HepG2 (cell line): ENCODE measurements around the gene TAMALIN. TPM values are rescaled to one million over a fixed set of nuclear protein-coding genes. Genes with fewer than 3 reads are reported as not detected.
A peak's percentile ranks its signal among the peaks of the same experiment; 100 is the strongest.

Experiments used
- CBX1 ChIP-seq: IDR thresholded peaks from one replicate; pipeline ENCODE4 v1.6.1; 2016; ENCODE audit warnings: antibody characterized with exemption, low read depth
- ELF1 ChIP-seq: sonication (generic); formaldehyde crosslinking; IDR thresholded peaks from 2 replicates; pipeline ENCODE4 v1.4.0; 2020; ENCODE audit warnings: missing genetic modification reagents
- KLF6 ChIP-seq: IDR thresholded peaks from 2 replicates; pipeline ENCODE4 v1.8.0; 2016; ENCODE audit warnings: missing biosample characterization, missing genetic modification reagents
- MEF2D ChIP-seq: sonication (generic); formaldehyde crosslinking; IDR thresholded peaks from 2 replicates; pipeline ENCODE4 v1.5.1; 2020; ENCODE audit warnings: mild to moderate bottlenecking, missing genetic modification reagents
- NFE2L1 ChIP-seq: sonication (generic); formaldehyde crosslinking; IDR thresholded peaks from 2 replicates; pipeline ENCODE4 v1.4.0; 2020; ENCODE audit warnings: missing genetic modification reagents, mild to moderate bottlenecking, borderline replicate concordance
- NR2F1 ChIP-seq, 2 experiments: fragments of 450-650 bp in 1 of 2; formaldehyde crosslinking in 1 of 2; IDR thresholded peaks; 2 replicates each; pipeline versions ENCODE4 v1.5.0 to v1.6.1; 2016 to 2020; ENCODE audit warnings: mild to moderate bottlenecking in 1 of 2, missing compliant biosample characterization in 1 of 2, missing genetic modification reagents in 1 of 2, moderate library complexity in 1 of 2
- PPARG ChIP-seq: conservative IDR thresholded peaks from 2 replicates; pipeline ENCODE4 v1.6.1; 2016; ENCODE audit warnings: missing biosample characterization, missing genetic modification reagents
- SALL2 ChIP-seq: sonication (generic); formaldehyde crosslinking; IDR thresholded peaks from 2 replicates; pipeline ENCODE4 v1.8.1; 2023; ENCODE audit warnings: mild to moderate bottlenecking, missing genetic modification reagents, inconsistent platforms
- SIN3B ChIP-seq: fragments of 150-350 bp; IDR thresholded peaks from 2 replicates; pipeline ENCODE4 v1.6.1; 2014; ENCODE audit warnings: low read length
- TBL1XR1 ChIP-seq: fragments of 150-350 bp; IDR thresholded peaks from 2 replicates; pipeline ENCODE4 v1.6.1; 2014; ENCODE audit warnings: borderline replicate concordance, low read length; ENCODE audit not compliant: partially characterized antibody
- TCF7L2 ChIP-seq: IDR thresholded peaks from 2 replicates; pipeline ENCODE4 v1.6.1; 2011; ENCODE audit warnings: mild to moderate bottlenecking, low read depth, low read length, moderate library complexity
- ZEB1 ChIP-seq: IDR thresholded peaks from 2 replicates; pipeline ENCODE4 v1.6.1; 2012; ENCODE audit warnings: mild to moderate bottlenecking, low read depth, inconsistent platforms; ENCODE audit not compliant: insufficient replicate concordance
- ZNF3 ChIP-seq: IDR thresholded peaks from 2 replicates; pipeline ENCODE4 v1.7.0; 2017; ENCODE audit warnings: inconsistent platforms
- ZNF451 ChIP-seq: sonication (generic); formaldehyde crosslinking; IDR thresholded peaks from 2 replicates; pipeline ENCODE4 v1.5.0; 2020; ENCODE audit warnings: mild to moderate bottlenecking, missing genetic modification reagents
- ZNF589 ChIP-seq: sonication (generic); formaldehyde crosslinking; conservative IDR thresholded peaks from 2 replicates; pipeline ENCODE4 v1.8.0; 2022; ENCODE audit warnings: mild to moderate bottlenecking, moderate library complexity, missing genetic modification reagents
- ZNF816 ChIP-seq: sonication (generic); formaldehyde crosslinking; IDR thresholded peaks from 2 replicates; pipeline ENCODE4 v1.8.0; 2022; ENCODE audit warnings: missing genetic modification reagents, mild to moderate bottlenecking, borderline replicate concordance
- polyA plus RNA-seq, 8 experiments: library from polyadenylated mRNA; depleted of rRNA in 3 of 8; stranded (reverse) in 7 of 8; unstranded in 1 of 8; fragments of >200 nt; fragmentation: Illumina TruSeq in 4 of 8; extraction: Trizol in 4 of 8; gene quantifications; 2 replicates each; pipeline versions ENCODE4 v1.2.1 to v1.2.3, GENCODE V29; 2011 to 2016; ENCODE audit warnings: low read depth in 4 of 8, missing spikeins in 1 of 8, mixed read lengths in 1 of 8; ENCODE audit not compliant: insufficient read depth in 1 of 8
- total RNA-seq, 5 experiments: library from RNA; depleted of rRNA; stranded (reverse); fragments of >200 nt; fragmentation: Illumina TruSeq; extraction: Trizol; gene quantifications; 2 replicates each; pipeline ENCODE4 v1.2.3, GENCODE V29; 2016; ENCODE audit warnings: low read depth in 1 of 5
- TF ChIP-seq, protein P1 (sequence below): sonication (generic); formaldehyde crosslinking; conservative IDR thresholded peaks from 2 replicates; pipeline ENCODE4 v1.4.0; 2020; ENCODE audit warnings: missing genetic modification reagents
- TF ChIP-seq, protein P2 (sequence below), 2 experiments: sonication (generic) in 1 of 2; formaldehyde crosslinking in 1 of 2; IDR thresholded peaks; 2 replicates each; pipeline versions ENCODE4 v1.5.1 to v1.6.1; 2011 to 2020; ENCODE audit warnings: borderline replicate concordance in 1 of 2, low read depth in 1 of 2, low read length in 1 of 2, mild to moderate bottlenecking in 1 of 2, missing genetic modification reagents in 1 of 2, moderate library complexity in 1 of 2
- TF ChIP-seq, protein P3 (sequence below): sonication (generic); formaldehyde crosslinking; IDR thresholded peaks from 2 replicates; pipeline ENCODE4 v1.5.1; 2020; ENCODE audit warnings: missing genetic modification reagents, mild to moderate bottlenecking, borderline replicate concordance
- TF ChIP-seq, protein P4 (sequence below): sonication (generic); formaldehyde crosslinking; IDR thresholded peaks from 2 replicates; pipeline ENCODE4 v1.5.1; 2020; ENCODE audit warnings: mild to moderate bottlenecking, missing genetic modification reagents, borderline replicate concordance

TAMALIN gene
- total and polyA plus RNA-seq, 2 of the 13 experiments (the other 11 are each of a cell fraction or from before 2014, with no cell fraction given), result 2.9 to 10.9 TPM

DNA sequence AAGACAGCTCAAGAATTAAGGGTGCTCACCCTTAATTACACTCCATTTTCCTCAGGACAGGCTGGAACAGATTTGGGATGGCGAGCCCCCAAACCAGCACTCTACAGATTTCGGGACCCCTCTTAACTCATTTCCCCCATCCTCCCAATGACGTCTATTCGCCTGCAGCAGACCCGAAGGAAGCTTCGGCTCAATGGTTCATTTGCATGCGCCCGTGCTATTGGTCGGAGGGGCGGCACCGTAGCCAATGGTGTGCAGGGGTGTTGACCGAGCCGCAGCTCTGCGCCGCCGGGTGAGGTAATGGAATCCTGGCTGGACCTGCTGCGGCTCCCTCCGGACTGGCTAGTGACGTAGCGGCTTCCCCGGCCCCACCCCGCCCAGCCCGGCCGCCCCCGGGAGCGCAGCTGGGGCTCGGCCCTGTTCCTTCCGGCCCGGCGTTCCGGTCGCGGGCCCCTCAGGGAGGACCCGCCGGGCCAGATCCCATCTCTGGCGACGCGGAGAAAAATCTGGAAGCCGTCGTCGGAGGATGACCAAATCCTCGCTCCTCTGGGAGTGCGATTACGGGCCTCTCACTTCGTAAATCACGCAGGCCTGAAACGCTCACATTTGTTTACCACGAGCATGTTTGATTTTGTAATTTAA, 26.2 kb downstream of the TAMALIN start (continued):
- TF ChIP-seq, protein P1, sequence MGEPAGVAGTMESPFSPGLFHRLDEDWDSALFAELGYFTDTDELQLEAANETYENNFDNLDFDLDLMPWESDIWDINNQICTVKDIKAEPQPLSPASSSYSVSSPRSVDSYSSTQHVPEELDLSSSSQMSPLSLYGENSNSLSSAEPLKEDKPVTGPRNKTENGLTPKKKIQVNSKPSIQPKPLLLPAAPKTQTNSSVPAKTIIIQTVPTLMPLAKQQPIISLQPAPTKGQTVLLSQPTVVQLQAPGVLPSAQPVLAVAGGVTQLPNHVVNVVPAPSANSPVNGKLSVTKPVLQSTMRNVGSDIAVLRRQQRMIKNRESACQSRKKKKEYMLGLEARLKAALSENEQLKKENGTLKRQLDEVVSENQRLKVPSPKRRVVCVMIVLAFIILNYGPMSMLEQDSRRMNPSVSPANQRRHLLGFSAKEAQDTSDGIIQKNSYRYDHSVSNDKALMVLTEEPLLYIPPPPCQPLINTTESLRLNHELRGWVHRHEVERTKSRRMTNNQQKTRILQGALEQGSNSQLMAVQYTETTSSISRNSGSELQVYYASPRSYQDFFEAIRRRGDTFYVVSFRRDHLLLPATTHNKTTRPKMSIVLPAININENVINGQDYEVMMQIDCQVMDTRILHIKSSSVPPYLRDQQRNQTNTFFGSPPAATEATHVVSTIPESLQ (CRISPR knock-in tag), result no peak
- TF ChIP-seq NFE2L1 (no peak), KLF6 (CRISPR knock-in tag) (0 out of 2 replicates have a peak, but pooled peaks have one; percentile 24), MEF2D (CRISPR knock-in tag) (peak; percentile 84; the same call in 1 of the 2 replicates), ZNF816 (CRISPR knock-in tag) (peak; percentile 54; the same call in 1 of the 2 replicates), ZNF3 (CRISPR knock-in tag) (no peak), SIN3B (no peak), TBL1XR1 (no peak), TCF7L2 (no peak), ZNF451 (CRISPR knock-in tag) (no peak), CBX1 (no peak), ZEB1 (no peak), ZNF589 (CRISPR knock-in tag) (no peak), PPARG (CRISPR knock-in tag) (no peak), ELF1 (CRISPR knock-in tag) (no peak), NR2F1 (CRISPR knock-in tag; IDR thresholded peaks at IDR 0.05) (no peak), SALL2 (CRISPR knock-in tag) (no peak)
- TF ChIP-seq, protein P2, sequence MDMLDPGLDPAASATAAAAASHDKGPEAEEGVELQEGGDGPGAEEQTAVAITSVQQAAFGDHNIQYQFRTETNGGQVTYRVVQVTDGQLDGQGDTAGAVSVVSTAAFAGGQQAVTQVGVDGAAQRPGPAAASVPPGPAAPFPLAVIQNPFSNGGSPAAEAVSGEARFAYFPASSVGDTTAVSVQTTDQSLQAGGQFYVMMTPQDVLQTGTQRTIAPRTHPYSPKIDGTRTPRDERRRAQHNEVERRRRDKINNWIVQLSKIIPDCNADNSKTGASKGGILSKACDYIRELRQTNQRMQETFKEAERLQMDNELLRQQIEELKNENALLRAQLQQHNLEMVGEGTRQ (IDR thresholded peaks at IDR 0.05; ENCODE audit: low read depth, low read length), result no peak
- TF ChIP-seq, protein P2 (CRISPR knock-in tag; IDR thresholded peaks at IDR 0.05; ENCODE audit: borderline replicate concordance), result no peak
- TF ChIP-seq, protein P3, sequence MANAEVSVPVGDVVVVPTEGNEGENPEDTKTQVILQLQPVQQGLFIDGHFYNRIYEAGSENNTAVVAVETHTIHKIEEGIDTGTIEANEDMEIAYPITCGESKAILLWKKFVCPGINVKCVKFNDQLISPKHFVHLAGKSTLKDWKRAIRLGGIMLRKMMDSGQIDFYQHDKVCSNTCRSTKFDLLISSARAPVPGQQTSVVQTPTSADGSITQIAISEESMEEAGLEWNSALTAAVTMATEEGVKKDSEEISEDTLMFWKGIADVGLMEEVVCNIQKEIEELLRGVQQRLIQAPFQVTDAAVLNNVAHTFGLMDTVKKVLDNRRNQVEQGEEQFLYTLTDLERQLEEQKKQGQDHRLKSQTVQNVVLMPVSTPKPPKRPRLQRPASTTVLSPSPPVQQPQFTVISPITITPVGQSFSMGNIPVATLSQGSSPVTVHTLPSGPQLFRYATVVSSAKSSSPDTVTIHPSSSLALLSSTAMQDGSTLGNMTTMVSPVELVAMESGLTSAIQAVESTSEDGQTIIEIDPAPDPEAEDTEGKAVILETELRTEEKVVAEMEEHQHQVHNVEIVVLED, result 0 out of 2 replicates have a peak, but pooled peaks have one; percentile 31
- TF ChIP-seq, protein P4, sequence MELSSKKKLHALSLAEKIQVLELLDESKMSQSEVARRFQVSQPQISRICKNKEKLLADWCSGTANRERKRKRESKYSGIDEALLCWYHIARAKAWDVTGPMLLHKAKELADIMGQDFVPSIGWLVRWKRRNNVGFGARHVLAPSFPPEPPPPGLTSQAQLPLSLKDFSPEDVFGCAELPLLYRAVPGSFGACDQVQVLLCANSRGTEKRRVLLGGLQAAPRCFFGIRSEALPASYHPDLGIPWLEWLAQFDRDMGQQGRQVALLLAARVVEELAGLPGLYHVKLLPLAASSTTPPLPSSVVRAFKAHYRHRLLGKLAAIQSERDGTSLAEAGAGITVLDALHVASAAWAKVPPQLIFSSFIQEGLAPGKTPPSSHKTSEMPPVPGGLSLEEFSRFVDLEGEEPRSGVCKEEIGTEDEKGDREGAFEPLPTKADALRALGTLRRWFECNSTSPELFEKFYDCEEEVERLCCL, result no peak
